Stimulated activated CD8-positive, alpha-beta memory T cell treated with anti-CD3 and anti-CD28 coated beads, Interleukin-2, amount 100 ng/mL, for 1 hour (primary cell): ENCODE results near the gene PTGDS.
A peak's percentile ranks its signal among the peaks of the same experiment; 100 is the strongest.

Experiments
- DNase-seq, 2 donors: peaks; one replicate each; pipeline ENCODE4 v3.0.0-alpha.2; 2020; ENCODE audit warnings: low read depth in 2 of 2

Gene PTGDS

GRCh38 chr9:136957901-136958300 is 19.4 kb upstream of the PTGDS start:
- no peak for DNase-seq

GRCh38 chr9:136958473-136958872 is 18.8 kb upstream of the PTGDS start:
- DNase-seq, result no peak

- DNase-seq, result no peak
Observed at GRCh38 chr9:136958898-136959850, 18.1 kb upstream of the PTGDS start.

DNA sequence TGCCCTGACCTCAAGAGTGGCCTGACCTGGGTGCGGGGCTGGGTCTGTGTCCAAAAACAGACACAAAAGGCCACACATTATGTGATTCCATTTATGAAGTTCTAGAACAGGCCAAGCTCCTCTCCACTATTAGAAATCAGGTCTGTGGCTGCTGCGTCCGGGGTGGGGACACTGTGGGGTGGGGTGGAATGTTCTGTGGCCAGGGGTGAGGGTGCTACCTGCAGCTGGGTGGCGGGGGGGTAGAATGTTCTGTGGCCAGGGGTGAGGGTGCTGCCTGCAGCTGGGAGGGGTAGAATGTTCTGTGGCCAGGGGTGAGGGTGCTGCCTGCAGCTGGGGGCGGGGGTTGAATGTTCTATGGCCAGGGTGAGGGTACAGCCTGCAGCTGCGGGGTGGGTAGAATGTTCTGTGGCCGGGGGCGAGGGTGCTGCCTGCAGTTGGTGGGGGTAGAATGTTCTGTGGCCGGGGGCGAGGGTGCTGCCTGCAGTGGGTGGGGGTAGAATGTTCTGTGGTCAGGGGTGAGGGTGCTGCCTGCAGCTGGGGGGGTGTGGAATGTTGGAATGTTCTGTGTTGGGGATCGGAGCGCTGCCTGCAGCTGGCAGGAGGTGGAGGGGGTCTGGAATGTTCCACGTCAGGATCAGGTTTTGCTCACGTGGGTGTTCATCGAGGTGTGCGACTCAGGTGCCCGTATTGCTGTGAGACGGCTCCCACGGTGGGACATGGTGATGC is 16.9 kb upstream of the PTGDS start:
- DNase-seq, result peak in 1 of 2 donors; percentile 29

DNA sequence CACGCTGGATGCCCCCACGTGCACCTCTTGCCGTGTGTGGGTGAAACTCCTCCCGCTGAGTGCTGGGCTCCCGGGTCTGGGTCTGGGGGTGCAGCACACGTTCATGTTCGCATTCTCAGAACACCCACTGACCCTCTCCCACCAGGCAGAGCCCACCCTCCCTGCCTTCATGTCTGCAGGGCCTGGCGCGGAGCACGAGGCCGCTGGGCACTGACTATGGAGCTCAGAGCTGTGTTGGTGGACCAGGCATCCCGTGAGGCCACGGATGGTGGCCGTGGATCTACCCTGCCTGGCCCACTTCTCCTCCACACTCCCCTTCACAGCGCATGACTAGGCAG is 16.4 kb upstream of the PTGDS start:
- no peak for DNase-seq

DNA sequence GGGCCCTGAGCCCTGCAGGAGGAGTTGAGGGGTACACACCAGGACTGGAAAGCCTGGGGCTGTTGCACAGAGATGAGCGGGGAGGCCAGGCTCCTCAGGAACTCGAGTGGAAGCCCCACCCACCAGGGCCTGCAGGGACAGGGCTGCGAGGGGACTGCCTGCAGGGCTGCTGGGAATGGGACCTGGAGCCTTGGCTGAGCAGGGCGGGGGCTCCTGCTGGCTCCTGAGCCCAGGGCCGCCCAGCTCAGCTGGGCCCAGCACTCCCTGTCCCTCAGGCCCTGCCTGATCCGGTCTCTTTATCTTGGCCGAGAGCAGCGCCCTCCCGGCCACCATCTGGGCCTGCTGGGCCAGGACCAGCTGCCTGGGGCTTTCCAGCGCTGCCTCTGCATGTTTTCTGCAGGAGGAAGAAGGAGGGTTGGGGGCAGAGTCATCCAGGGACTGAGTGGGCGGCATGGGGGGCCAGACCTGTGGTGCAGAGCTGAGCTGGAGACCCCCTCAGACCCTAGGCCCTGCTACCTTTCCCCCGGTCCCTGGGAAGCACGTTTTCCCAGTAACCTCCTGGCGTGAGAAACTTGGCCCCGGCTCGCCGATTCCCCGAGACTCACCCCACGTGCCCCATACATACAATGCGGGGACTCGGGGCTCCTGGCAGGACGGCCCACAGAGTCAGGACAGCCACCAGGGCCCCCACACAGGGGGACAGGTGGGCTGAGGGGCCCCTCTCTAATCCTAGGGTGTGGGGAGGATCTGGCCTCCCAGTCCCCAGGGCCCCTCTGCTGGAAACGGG is 15.8 kb upstream of the PTGDS start:
- no peak for DNase-seq

DNA sequence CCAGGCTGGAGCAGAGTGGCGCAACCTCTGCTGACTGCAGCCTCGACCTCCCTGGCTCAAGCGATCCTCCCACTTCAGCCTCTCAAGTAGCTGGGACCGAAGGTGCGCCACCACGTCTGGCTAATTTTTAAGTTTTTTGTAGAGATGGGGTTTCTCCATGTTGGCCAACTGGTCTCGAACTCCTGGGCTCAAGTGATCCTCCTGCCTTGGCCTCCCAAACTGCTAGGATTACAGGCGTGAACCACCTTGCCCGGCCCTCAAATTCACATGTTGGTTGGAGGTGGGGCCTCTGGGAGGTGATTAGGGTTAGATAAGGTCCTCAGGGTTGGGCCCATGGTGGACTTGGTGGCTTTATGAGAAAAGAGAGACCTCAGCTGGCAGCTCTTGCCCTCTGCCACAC is 15.1 kb upstream of the PTGDS start:
- no peak for DNase-seq

GRCh38 chr9:136962701-136963248 is 14.5 kb upstream of the PTGDS start:
- DNase-seq, result no peak

- DNase-seq, result no peak
Observed at GRCh38 chr9:136963341-136963740, 14.0 kb upstream of the PTGDS start.

DNA sequence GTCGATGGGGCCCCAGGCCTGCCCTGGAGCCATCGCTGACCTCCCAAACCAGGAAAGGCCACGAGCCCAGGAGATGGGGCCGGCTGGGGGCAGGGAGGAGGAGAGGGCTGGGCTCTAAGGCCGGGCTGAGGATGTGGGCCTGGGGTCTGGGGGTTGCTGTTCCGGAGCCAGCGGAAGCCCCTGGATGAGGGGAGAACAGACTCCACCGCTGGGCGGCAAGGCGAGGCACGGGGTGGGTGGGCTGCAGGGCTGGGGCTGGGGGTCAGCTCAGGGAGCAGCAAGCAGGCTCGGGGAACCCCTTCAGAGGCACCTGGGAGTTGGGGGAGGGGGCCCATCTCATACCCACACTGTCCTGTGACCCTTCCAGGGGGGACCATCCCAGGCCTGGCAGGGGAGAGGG is 13.6 kb upstream of the PTGDS start:
- DNase-seq, result no peak

GRCh38 chr9:136964171-136964689 is 13.1 kb upstream of the PTGDS start:
- no peak for DNase-seq

DNA sequence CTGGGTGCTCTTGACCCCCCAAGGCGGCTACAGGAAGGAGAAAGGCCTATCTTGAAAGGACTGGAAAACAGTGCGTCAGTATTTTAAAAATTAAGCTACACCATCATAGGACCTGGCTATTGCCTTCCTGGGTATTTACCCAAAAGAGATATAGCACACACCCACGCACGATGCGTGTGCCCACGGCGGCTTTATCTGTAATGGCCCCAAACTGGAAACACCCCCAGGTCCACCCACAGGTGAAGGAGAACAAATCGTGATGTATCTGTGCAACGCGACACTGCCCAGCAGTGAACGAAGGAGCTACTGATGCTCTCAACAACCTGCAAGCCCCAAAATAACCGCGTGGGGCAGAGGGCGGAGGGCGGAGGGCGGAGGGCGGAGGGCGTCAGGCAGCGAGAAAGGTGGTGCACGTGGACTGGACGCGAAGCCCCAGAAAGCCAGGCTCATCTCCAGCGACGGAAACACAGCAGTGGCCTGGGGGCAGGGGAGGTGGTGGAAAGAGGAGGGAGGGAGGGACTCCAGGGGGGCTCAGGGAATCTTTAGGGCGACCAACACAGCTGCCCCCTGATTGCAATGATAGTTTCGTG is 12.4 kb upstream of the PTGDS start:
- no peak for DNase-seq

GRCh38 chr9:136965771-136966484 is 11.4 kb upstream of the PTGDS start:
- DNase-seq, result no peak

DNA sequence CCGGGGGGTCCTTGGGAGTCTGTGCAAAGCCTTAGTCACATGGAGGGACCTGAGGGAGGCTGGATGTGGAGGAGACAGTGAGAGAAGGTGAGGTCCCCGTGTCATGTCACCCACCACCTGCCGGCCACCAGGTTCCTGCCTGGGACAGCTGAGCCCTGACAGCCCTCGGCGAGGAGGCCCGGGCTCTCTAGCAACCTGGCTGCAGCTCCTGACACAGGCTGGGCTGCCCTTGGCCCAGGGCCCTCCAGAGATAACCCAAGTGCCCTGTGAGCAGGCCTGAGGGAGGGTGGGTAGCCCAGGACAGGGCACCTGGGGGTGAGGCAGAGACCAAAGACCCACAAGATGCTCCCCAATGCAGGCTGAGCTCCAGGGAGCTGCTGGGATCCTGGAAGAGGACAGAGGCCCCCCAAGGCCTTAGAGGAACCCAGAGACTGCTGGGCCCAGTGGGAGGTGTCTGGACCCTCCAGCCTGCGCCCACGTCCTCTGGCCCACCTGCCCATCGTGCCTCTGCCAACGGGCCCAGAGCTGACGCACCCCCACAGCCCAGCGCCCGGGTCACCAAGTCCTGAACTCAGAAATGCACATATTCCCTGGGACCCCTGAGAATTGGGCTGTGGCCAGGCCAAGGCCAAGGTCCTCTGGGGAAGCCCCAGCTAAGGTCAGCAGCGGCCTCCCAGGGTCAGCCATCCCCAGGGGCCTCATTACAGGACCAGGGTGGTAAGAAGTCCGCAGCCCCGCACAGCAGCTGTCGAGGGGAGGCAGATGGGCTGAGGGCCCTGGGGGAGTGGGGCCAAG is 8.8 kb upstream of the PTGDS start:
- DNase-seq, result no peak

GRCh38 chr9:136969150-136969549 is 8.2 kb upstream of the PTGDS start:
- no peak for DNase-seq

GRCh38 chr9:136969774-136970173 is 7.5 kb upstream of the PTGDS start:
- no peak for DNase-seq

- DNase-seq, result no peak
Observed at GRCh38 chr9:136970361-136970760, 6.9 kb upstream of the PTGDS start.

GRCh38 chr9:136971746-136972145 is 5.6 kb upstream of the PTGDS start:
- DNase-seq, result no peak

DNA sequence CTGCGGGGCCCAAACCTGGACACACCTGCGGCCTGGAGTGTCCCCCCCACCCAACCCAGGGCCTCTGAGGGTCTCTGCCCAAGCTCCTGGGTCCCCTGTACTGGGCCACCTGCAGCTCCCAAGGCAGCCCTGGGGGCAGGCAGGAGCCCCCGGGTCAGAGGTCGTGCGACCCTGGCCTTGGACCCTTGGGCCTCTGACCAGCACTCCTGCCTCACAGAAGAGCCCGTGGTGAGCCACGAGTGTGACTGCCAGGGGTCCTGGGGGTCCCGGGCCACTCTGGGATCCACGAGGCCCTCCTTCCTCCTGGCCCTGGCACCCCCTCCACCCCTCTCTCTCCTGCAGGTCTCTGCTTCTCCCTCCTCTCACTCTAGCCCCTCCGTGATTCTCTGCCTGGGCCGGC is 5.0 kb upstream of the PTGDS start:
- DNase-seq, result no peak

- no peak for DNase-seq
Observed at GRCh38 chr9:136972743-136973142, 4.6 kb upstream of the PTGDS start.
